ENCODE measurements around the gene FOXB2.

- TF ChIP-seq CTCF (IDR thresholded peaks at IDR 0.05) (no peak), POLR2AphosphoS5 (IDR thresholded peaks at IDR 0.05) (no peak)
Measured at GRCh38 chr9:77063645-77064285, 44.3 kb downstream of the FOXB2 start.

All from sigmoid colon (tissue), 4 donors.